SK-N-SH treated with all-trans-retinoic acid at 6 μM for 48 hours (cell line): ENCODE results near the gene GMEB2.

Experiments
- ARNTL ChIP-seq: fragments of 450-650 bp; formaldehyde crosslinking; IDR thresholded peaks from 2 replicates; pipeline ENCODE4 v1.5.0; 2020; ENCODE audit warnings: low read depth, mild to moderate bottlenecking, moderate library complexity, borderline replicate concordance
- CSRNP3 ChIP-seq: fragments of 250-450 bp; sonication (Bioruptor Pico); IDR thresholded peaks from 2 replicates; pipeline ENCODE4 v1.5.1; 2021; ENCODE audit warnings: mild to moderate bottlenecking, moderate library complexity
- ESRRG ChIP-seq: fragments of 250-450 bp; sonication (Bioruptor Pico); IDR thresholded peaks from 2 replicates; pipeline ENCODE4 v1.6.1; 2021; ENCODE audit warnings: mild to moderate bottlenecking
- GLIS3 ChIP-seq: fragments of 250-450 bp; sonication (Bioruptor Pico); IDR thresholded peaks from 2 replicates; pipeline ENCODE4 v1.5.0; 2020; ENCODE audit warnings: mild to moderate bottlenecking, moderate library complexity
- PATZ1 ChIP-seq: fragments of 250-450 bp; sonication (Bioruptor Pico); IDR thresholded peaks from 2 replicates; pipeline ENCODE4 v1.8.0; 2020; ENCODE audit warnings: mild to moderate bottlenecking, moderate library complexity, borderline replicate concordance
- RARB ChIP-seq: fragments of 250-450 bp; sonication (Bioruptor Pico); IDR thresholded peaks from 2 replicates; pipeline ENCODE4 v1.8.0; 2021; ENCODE audit warnings: mild to moderate bottlenecking, moderate library complexity
- ZFP3 ChIP-seq: fragments of 250-450 bp; sonication (Bioruptor Pico); IDR thresholded peaks from 2 replicates; pipeline ENCODE4 v1.5.0; 2020; ENCODE audit warnings: mild to moderate bottlenecking, moderate library complexity
- ZFP30 ChIP-seq: fragments of 450-650 bp; formaldehyde crosslinking; IDR thresholded peaks from 2 replicates; pipeline ENCODE4 v1.5.0; 2022; ENCODE audit warnings: mild to moderate bottlenecking, moderate library complexity
- ZNF565 ChIP-seq: fragments of 450-650 bp; formaldehyde crosslinking; conservative IDR thresholded peaks from 2 replicates; pipeline ENCODE4 v1.5.0; 2020; ENCODE audit warnings: low read depth, mild to moderate bottlenecking, moderate library complexity
- ZNF8 ChIP-seq: fragments of 450-650 bp; formaldehyde crosslinking; IDR thresholded peaks from 2 replicates; pipeline ENCODE4 v1.5.0; 2020; ENCODE audit warnings: mild to moderate bottlenecking, moderate library complexity
- TF ChIP-seq, protein P1 (sequence below): fragments of 250-450 bp; sonication (Bioruptor Pico); IDR thresholded peaks from 2 replicates; pipeline ENCODE4 v1.8.0; 2021; ENCODE audit warnings: low read depth, mild to moderate bottlenecking, moderate library complexity, borderline replicate concordance
- TF ChIP-seq, protein P2 (sequence below): fragments of 250-450 bp; sonication (Bioruptor Pico); IDR thresholded peaks from 2 replicates; pipeline ENCODE4 v1.5.0; 2020; ENCODE audit warnings: mild to moderate bottlenecking, moderate library complexity
- TF ChIP-seq, protein P3 (sequence below): fragments of 250-450 bp; sonication (Bioruptor Pico); IDR thresholded peaks from 2 replicates; pipeline ENCODE4 v1.5.1; 2020; ENCODE audit warnings: low read depth, mild to moderate bottlenecking, moderate library complexity

DNA sequence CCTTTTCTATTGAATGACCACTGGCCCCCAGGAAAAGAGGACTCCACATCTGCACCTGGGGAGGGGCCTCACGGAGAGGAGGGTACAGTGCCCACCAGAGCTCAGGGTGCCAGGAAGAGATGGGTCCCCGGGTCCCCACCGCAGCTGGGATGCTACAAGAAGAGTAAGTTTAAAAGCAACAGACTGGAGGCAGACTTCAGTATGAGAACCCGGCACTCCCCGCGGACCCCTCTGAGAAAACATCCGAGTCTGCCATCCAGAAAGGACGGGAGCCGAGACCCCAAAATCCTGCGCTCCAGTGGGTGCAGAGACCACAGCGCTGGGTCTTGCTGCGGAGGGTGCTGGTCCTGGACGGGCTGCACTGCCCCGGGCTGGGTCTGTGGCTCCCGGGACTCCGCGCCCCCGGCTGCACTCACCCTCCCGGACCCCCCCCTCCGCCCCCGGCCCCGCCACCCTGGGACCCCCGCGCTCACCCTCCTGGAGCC, 53.2 kb downstream of the GMEB2 start:
- TF ChIP-seq PATZ1 (no peak), ZFP30 (no peak), ZFP3 (CRISPR knock-in tag) (no peak), RARB (no peak), ZNF565 (CRISPR knock-in tag) (no peak), GLIS3 (CRISPR knock-in tag) (no peak), ARNTL (CRISPR knock-in tag) (no peak), CSRNP3 (CRISPR knock-in tag) (no peak), ESRRG (CRISPR knock-in tag) (no peak), ZNF8 (no peak)
- TF ChIP-seq, protein P1, sequence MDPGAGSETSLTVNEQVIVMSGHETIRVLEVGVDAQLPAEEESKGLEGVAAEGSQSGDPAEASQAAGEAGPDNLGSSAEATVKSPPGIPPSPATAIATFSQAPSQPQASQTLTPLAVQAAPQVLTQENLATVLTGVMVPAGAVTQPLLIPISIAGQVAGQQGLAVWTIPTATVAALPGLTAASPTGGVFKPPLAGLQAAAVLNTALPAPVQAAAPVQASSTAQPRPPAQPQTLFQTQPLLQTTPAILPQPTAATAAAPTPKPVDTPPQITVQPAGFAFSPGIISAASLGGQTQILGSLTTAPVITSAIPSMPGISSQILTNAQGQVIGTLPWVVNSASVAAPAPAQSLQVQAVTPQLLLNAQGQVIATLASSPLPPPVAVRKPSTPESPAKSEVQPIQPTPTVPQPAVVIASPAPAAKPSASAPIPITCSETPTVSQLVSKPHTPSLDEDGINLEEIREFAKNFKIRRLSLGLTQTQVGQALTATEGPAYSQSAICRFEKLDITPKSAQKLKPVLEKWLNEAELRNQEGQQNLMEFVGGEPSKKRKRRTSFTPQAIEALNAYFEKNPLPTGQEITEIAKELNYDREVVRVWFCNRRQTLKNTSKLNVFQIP (CRISPR knock-in tag), result no peak
- TF ChIP-seq, protein P2, sequence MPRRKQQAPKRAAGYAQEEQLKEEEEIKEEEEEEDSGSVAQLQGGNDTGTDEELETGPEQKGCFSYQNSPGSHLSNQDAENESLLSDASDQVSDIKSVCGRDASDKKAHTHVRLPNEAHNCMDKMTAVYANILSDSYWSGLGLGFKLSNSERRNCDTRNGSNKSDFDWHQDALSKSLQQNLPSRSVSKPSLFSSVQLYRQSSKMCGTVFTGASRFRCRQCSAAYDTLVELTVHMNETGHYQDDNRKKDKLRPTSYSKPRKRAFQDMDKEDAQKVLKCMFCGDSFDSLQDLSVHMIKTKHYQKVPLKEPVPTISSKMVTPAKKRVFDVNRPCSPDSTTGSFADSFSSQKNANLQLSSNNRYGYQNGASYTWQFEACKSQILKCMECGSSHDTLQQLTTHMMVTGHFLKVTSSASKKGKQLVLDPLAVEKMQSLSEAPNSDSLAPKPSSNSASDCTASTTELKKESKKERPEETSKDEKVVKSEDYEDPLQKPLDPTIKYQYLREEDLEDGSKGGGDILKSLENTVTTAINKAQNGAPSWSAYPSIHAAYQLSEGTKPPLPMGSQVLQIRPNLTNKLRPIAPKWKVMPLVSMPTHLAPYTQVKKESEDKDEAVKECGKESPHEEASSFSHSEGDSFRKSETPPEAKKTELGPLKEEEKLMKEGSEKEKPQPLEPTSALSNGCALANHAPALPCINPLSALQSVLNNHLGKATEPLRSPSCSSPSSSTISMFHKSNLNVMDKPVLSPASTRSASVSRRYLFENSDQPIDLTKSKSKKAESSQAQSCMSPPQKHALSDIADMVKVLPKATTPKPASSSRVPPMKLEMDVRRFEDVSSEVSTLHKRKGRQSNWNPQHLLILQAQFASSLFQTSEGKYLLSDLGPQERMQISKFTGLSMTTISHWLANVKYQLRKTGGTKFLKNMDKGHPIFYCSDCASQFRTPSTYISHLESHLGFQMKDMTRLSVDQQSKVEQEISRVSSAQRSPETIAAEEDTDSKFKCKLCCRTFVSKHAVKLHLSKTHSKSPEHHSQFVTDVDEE (CRISPR knock-in tag), result no peak
- TF ChIP-seq, protein P3, sequence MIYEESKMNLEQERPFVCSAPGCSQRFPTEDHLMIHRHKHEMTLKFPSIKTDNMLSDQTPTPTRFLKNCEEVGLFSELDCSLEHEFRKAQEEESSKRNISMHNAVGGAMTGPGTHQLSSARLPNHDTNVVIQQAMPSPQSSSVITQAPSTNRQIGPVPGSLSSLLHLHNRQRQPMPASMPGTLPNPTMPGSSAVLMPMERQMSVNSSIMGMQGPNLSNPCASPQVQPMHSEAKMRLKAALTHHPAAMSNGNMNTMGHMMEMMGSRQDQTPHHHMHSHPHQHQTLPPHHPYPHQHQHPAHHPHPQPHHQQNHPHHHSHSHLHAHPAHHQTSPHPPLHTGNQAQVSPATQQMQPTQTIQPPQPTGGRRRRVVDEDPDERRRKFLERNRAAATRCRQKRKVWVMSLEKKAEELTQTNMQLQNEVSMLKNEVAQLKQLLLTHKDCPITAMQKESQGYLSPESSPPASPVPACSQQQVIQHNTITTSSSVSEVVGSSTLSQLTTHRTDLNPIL, result no peak
